Heart left ventricle (tissue), 16 donors: ENCODE measurements around the gene RPS19. TPM values are rescaled to one million over a fixed set of nuclear protein-coding genes. Genes with fewer than 3 reads are reported as not detected.

ENCODE experiments used
- ATAC-seq, 4 donors: fragments of 200-7000 bp; cut with Tn5 transposase; one replicate each; pipeline ENCODE4 v1.9.1; 2020 to 2022; ENCODE audit warnings: moderate library complexity in 4 of 4, mild to moderate bottlenecking in 3 of 4, moderate number of reproducible peaks in 1 of 4
- DNase-seq, 5 donors: peaks; one replicate each; pipeline ENCODE4 v3.0.0-alpha.2; 2020
- H3K27ac ChIP-seq, 12 donors: fragments of 200-600 bp; sonication (generic) in 4 of 12; one replicate each; pipeline versions ENCODE4 v1.5.0 to v1.8.0; 2016 to 2022; ENCODE audit warnings: mild to moderate bottlenecking in 2 of 12
- H3K27me3 ChIP-seq, 9 donors: fragments of 200-600 bp; sonication (generic) in 2 of 9; one replicate each; pipeline versions ENCODE4 v1.5.1 to v1.8.0; 2016 to 2022; ENCODE audit warnings: mild to moderate bottlenecking in 3 of 9
- H3K36me3 ChIP-seq, 9 donors: fragments of 200-600 bp; sonication (generic) in 2 of 9; one replicate each; pipeline versions ENCODE4 v1.5.0 to v1.8.0; 2018 to 2022; ENCODE audit warnings: mild to moderate bottlenecking in 2 of 9
- H3K4me1 ChIP-seq, 12 donors: fragments of 200-600 bp; sonication (generic) in 4 of 12; one replicate each; pipeline versions ENCODE4 v1.5.0 to v1.8.0; 2016 to 2022; ENCODE audit warnings: mild to moderate bottlenecking in 3 of 12
- H3K4me3 ChIP-seq, 12 donors: fragments of 200-600 bp; sonication (generic) in 4 of 12; one replicate each; pipeline versions ENCODE4 v1.5.0 to v1.8.0; 2017 to 2022; ENCODE audit warnings: mild to moderate bottlenecking in 9 of 12, moderate library complexity in 4 of 12
- H3K9me3 ChIP-seq, 12 donors: fragments of 200-600 bp; sonication (generic) in 4 of 12; one replicate each; pipeline versions ENCODE4 v1.5.0 to v1.8.0; 2016 to 2022; ENCODE audit warnings: mild to moderate bottlenecking in 1 of 12
- CTCF ChIP-seq, 12 donors: fragments of 200-600 bp; sonication (generic) in 4 of 12; IDR thresholded peaks; one replicate each; pipeline versions ENCODE4 v1.5.0 to v1.8.0; 2018 to 2022; ENCODE audit warnings: antibody characterized with exemption in 12 of 12, mild to moderate bottlenecking in 5 of 12
- POLR2A ChIP-seq, 2 donors: fragments of 450-650 bp; IDR thresholded peaks; one replicate each; pipeline ENCODE4 v1.6.1; 2017; ENCODE audit warnings: antibody characterized with exemption in 2 of 2, mild to moderate bottlenecking in 2 of 2, moderate library complexity in 2 of 2
- WGBS, 4 donors: extraction: QIAGEN DNeasy Blood & Tissue Kit in 2 of 4; methylation state at CpG; one replicate each; pipeline versions ENCODE4 v1.1.5 to v1.1.7; 2013 to 2018; 5-methylcytosine and 5-hydroxymethylcytosine counted together
- intact Hi-C, 10 donors: fragments of 100-400 bp; cut with DNase I; formaldehyde crosslinking; loops; one replicate each; pipeline versions ENCODE4 v1.11.1 to v1.14.2; 2022
- polyA plus RNA-seq, 2 donors: library from polyadenylated mRNA; stranded (reverse); fragments of 200-250 nt; gene quantifications; one replicate each; pipeline ENCODE4 v1.2.3, GENCODE V29; 2013
- total RNA-seq, 9 donors: library from RNA; depleted of rRNA in 2 of 9; stranded (reverse); fragments of >200 nt in 2 of 9; fragmentation: NEBNext Ultra II Directional in 3 of 9; extraction: Animal tissue kit (Norgen Biotek cat#: 25700) in 3 of 9; gene quantifications; one replicate each; pipeline versions ENCODE4 v1.1.0 to v1.2.4, GENCODE V29; 2016 to 2023
- donor health status: ischemic (EF 13 %, LVEDD 7.1; RV severe dilation, severe dysfunction).
- donor health status: healthy with polysubstance abuse.
- donor health status: DM: no; HTN: yes; CAD: no.
- donor health status: DM: no; HTN: no; CAD: no.
- donor health status: ischemic (EF 25% LVEDD 6.9; RV normal size, moderate dysfunction).
- donor health status: ischemic (EF 25% LVEDD 5.7; RV mildly dilated, moderate dysfunction).
- donor health status: healthy.
- donor health status: DM: yes; HTN: yes; CAD: no.
- donor health status: ischemic (EF 35%, LVEDD 5.7; RV mildly dilated, moderate dysfunction).
- donor health status: nonischemic (EF 11% LVEDD 7.7; RV severe dilation, severe dysfunction).
- donor health status: DM: yes; HTN: yes; CAD: no.
- donor health status: PGD.
- donor health status: ischemic (EF 29% LVEDD 5.4; RV normal size, mild dysfunction).
- donor health status: nonischemic (EF 23%, LVEDD 6.1; RV moderate dilation, normal function).

The RPS19 gene
- total and polyA plus RNA-seq, 11 donors: 161 to 1,676 (median 668) TPM

GRCh38 chr19:41915776-41916414, 55.8 kb downstream of the RPS19 start:
- TF ChIP-seq CTCF (IDR thresholded peaks at IDR 0.05): no peak
- no peak for TF ChIP-seq POLR2A (IDR thresholded peaks at IDR 0.05)
- Histone ChIP-seq H3K36me3 (no peaks in the 10 kb centered on the region), H3K27me3 (peaks cover 35 to 95% (median 63%) of the 10 kb centered on the region in 9 donors), H3K4me1 (peaks cover 0 to 16% (median 0%) of the 10 kb centered on the region in 12 donors), H3K27ac (no peak overlapping the region), H3K9me3 (no peaks in the 10 kb centered on the region), H3K4me3 (no peak overlapping the region)
- intact Hi-C loops: no loop called here
- no peak for DNase-seq
- 28 to 37% (median 31%) methylated on average over 25 to 27 of the region's 27 CpGs for WGBS, 4 donors
- ATAC-seq: no peak

GRCh38 chr19:41917676-41918075, 57.6 kb downstream of the RPS19 start:
- DNase-seq: no peak
- 45 to 58% (median 55%) methylated on average over 5 to 12 of the region's 12 CpGs for WGBS, 4 donors

GRCh38 chr19:41918095-41918494, 58.0 kb downstream of the RPS19 start:
- ATAC-seq (no peak), DNase-seq (no peak)
- Histone ChIP-seq H3K27ac (no peak overlapping the region), H3K27me3 (peaks cover 36 to 95% (median 65%) of the 10 kb centered on the region in 9 donors), H3K4me1 (peaks cover 0 to 8% (median 0%) of the 10 kb centered on the region in 12 donors), H3K4me3 (no peak overlapping the region), H3K9me3 (no peaks in the 10 kb centered on the region), H3K36me3 (no peaks in the 10 kb centered on the region)
- TF ChIP-seq CTCF (IDR thresholded peaks at IDR 0.05): no peak
- TF ChIP-seq POLR2A (IDR thresholded peaks at IDR 0.05): no peak
- intact Hi-C loops: no loop called here
- WGBS, 4 donors: 86 to 92% (median 86%) methylated on average over 6 of the region's 6 CpGs

More at GRCh38 chr19:41917676-41918075, 57.6 kb downstream of the RPS19 start:
- peaks cover 0 to 12% (median 0%) of the 10 kb centered on the region in 12 donors for H3K4me1 ChIP-seq
- intact Hi-C loops: no loop called here
- H3K36me3 ChIP-seq: no peaks in the 10 kb centered on the region
- H3K9me3 ChIP-seq: no peaks in the 10 kb centered on the region
- TF ChIP-seq POLR2A (IDR thresholded peaks at IDR 0.05) (no peak), CTCF (IDR thresholded peaks at IDR 0.05) (no peak)
- H3K4me3 ChIP-seq: no peak overlapping the region
- H3K27ac ChIP-seq: no peak overlapping the region
- ATAC-seq: no peak
- H3K27me3 ChIP-seq: peaks cover 34 to 95% (median 62%) of the 10 kb centered on the region in 9 donors

DNA sequence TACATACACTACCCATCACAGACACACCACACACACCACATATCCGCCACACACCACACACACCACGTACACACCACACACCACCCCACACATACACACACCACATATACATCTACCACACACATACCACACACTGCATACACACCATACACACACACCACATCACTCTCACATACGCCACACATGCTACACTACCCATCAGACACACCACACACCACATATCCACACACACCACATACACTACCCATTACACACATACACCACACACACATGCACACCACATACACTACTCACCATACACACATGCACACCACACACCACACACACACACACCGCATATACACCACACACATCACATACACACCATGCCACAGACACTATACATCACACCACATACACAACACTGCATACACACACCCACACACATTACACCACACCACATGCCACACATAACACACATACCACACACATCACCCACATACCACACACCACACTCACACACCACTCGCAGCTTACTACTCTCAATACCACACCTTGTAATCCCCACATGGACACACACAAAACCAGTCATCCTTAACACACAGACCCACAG, 58.7 kb downstream of the RPS19 start:
- Histone ChIP-seq H3K27me3 (peaks cover 34 to 92% (median 64%) of the 10 kb centered on the region in 9 donors), H3K4me1 (peaks cover 0 to 5% (median 0%) of the 10 kb centered on the region in 12 donors), H3K4me3 (no peak overlapping the region), H3K27ac (no peak overlapping the region), H3K9me3 (no peaks in the 10 kb centered on the region), H3K36me3 (no peaks in the 10 kb centered on the region)
- 87 to 93% (median 91%) methylated on average over 5 of the region's 5 CpGs for WGBS, 4 donors
- intact Hi-C loops: no loop called here
- no peak for TF ChIP-seq CTCF (IDR thresholded peaks at IDR 0.05)
- no peak for TF ChIP-seq POLR2A (IDR thresholded peaks at IDR 0.05)
- ATAC-seq: no peak
- no peak for DNase-seq
